ENCODE data around the gene NOB1. TPM values are rescaled to one million over a fixed set of nuclear protein-coding genes. Genes with fewer than 3 reads are reported as not detected.
"Not testable (repeated sequence)": the region's sequence is repeated elsewhere in the genome, so short reads cannot be mapped to it uniquely, and the experiment has no call there.

Gene NOB1
- total RNA-seq, 4 donors from 2014 or later, result 22.4 to 39.2 (median 30.3) TPM

GRCh38 chr16:69744363-69745231, 10.1 kb downstream of the NOB1 start:
- no peaks in the 10 kb centered on the region for H3K27me3 ChIP-seq
- H3K27ac ChIP-seq (replicated peaks in 1 of 4), result no peak overlapping the region
- peaks cover 10 to 20% (median 14%) of the 10 kb centered on the region in 4 donors for H3K4me1 ChIP-seq
- no peak overlapping the region for H3K4me3 ChIP-seq
- TF ChIP-seq POLR2A (IDR thresholded peaks at IDR 0.05; ENCODE audit: low read depth), result no peak
- no peak for TF ChIP-seq EP300 (IDR thresholded peaks at IDR 0.05)
- no peak for TF ChIP-seq POLR2AphosphoS5 (IDR thresholded peaks at IDR 0.05)
- no peak for TF ChIP-seq CTCF (IDR thresholded peaks at IDR 0.05)
- no peaks in the 10 kb centered on the region for H3K9me3 ChIP-seq
- H3K36me3 ChIP-seq, result peaks cover 47 to 99% (median 97%) of the 10 kb centered on the region in 4 donors
- WGBS, result 91% methylated on average over 29 of the region's 35 CpGs
- no peak for DNase-seq (ENCODE audit: extremely low spot score)
- intact Hi-C loops (cut with DNase I), result no loop called here

- no peak for DNase-seq (ENCODE audit: extremely low spot score)
- H3K27me3 ChIP-seq, result no peaks in the 10 kb centered on the region
- peak overlapping the region; percentile 1 to 60 (median 51) for H3K27ac ChIP-seq (replicated peaks in 1 of 4)
- peaks cover 26 to 80% (median 73%) of the 10 kb centered on the region in 4 donors for H3K36me3 ChIP-seq
- H3K4me3 ChIP-seq, result no peak overlapping the region
- WGBS, result 78% methylated on average over 32 of the region's 41 CpGs
- TF ChIP-seq POLR2AphosphoS5 (IDR thresholded peaks at IDR 0.05) (peak in 1 of 2 donors; percentile 4), POLR2A (IDR thresholded peaks at IDR 0.05; ENCODE audit: low read depth) (no peak), CTCF (IDR thresholded peaks at IDR 0.05) (no peak)
- intact Hi-C loops (cut with DNase I), result no loop called here
- no peaks in the 10 kb centered on the region for H3K9me3 ChIP-seq
- H3K4me1 ChIP-seq, result peaks cover 10 to 20% (median 17%) of the 10 kb centered on the region in 4 donors
Observed at GRCh38 chr16:69741951-69742904, 12.5 kb downstream of the NOB1 start.

GRCh38 chr16:69741519-69741918, 13.2 kb downstream of the NOB1 start:
- Histone ChIP-seq H3K27ac (replicated peaks in 1 of 4) (peak overlapping the region; percentile 1 to 60 (median 51)), H3K27me3 (no peaks in the 10 kb centered on the region), H3K36me3 (peaks cover 26 to 73% (median 66%) of the 10 kb centered on the region in 4 donors), H3K9me3 (no peaks in the 10 kb centered on the region), H3K4me1 (peaks cover 10 to 25% (median 19%) of the 10 kb centered on the region in 4 donors), H3K4me3 (no peak overlapping the region)
- 70% methylated on average over 8 of the region's 8 CpGs for WGBS
- TF ChIP-seq POLR2A (IDR thresholded peaks at IDR 0.05; ENCODE audit: low read depth) (no peak), EP300 (IDR thresholded peaks at IDR 0.05) (no peak), CTCF (IDR thresholded peaks at IDR 0.05) (no peak), POLR2AphosphoS5 (IDR thresholded peaks at IDR 0.05) (no peak)
- intact Hi-C loops (cut with DNase I), result no loop called here
- no peak for DNase-seq (ENCODE audit: extremely low spot score)

- intact Hi-C loops (cut with DNase I), result no loop called here
- no peaks in the 10 kb centered on the region for H3K27me3 ChIP-seq
- no peak overlapping the region for H3K27ac ChIP-seq (replicated peaks in 1 of 4)
- H3K4me3 ChIP-seq, result no peak overlapping the region
- peaks cover 10 to 19% (median 15%) of the 10 kb centered on the region in 4 donors for H3K4me1 ChIP-seq
- 89% methylated on average over 6 of the region's 6 CpGs for WGBS
- TF ChIP-seq POLR2A (IDR thresholded peaks at IDR 0.05; ENCODE audit: low read depth), result no peak
- no peak for TF ChIP-seq POLR2AphosphoS5 (IDR thresholded peaks at IDR 0.05)
- no peak for TF ChIP-seq CTCF (IDR thresholded peaks at IDR 0.05)
- no peak for TF ChIP-seq EP300 (IDR thresholded peaks at IDR 0.05)
- no peaks in the 10 kb centered on the region for H3K36me3 ChIP-seq
- DNase-seq (ENCODE audit: extremely low spot score), result no peak
- no peaks in the 10 kb centered on the region for H3K9me3 ChIP-seq
Observed at GRCh38 chr16:69732101-69732500, 22.6 kb downstream of the NOB1 start.

- H3K27ac ChIP-seq (replicated peaks in 1 of 4); DNase-seq (ENCODE audit: extremely low spot score); H3K36me3 ChIP-seq; H3K9me3 ChIP-seq; H3K27me3 ChIP-seq; H3K4me3 ChIP-seq; intact Hi-C loops (cut with DNase I): not testable (repeated sequence)
- peaks cover 17 to 27% (median 19%) of the 10 kb centered on the region in 4 donors for H3K4me1 ChIP-seq
- WGBS, result 91% methylated on average over 5 of the region's 5 CpGs
Observed at GRCh38 chr16:69731280-69731679, 23.4 kb downstream of the NOB1 start.

- H3K36me3 ChIP-seq; H3K9me3 ChIP-seq; intact Hi-C loops (cut with DNase I); H3K27me3 ChIP-seq; H3K27ac ChIP-seq (replicated peaks in 1 of 4); H3K4me3 ChIP-seq; DNase-seq (ENCODE audit: extremely low spot score): not testable (repeated sequence)
- WGBS, result 94% methylated on average over 4 of the region's 4 CpGs
- H3K4me1 ChIP-seq, result peaks cover 17 to 50% (median 38%) of the 10 kb centered on the region in 4 donors
Observed at GRCh38 chr16:69729030-69729429, 25.7 kb downstream of the NOB1 start.

All from esophagus muscularis mucosa (tissue), 4 donors.